HG03139 (cell line): Measurements from ENCODE around the gene HHAT.

ENCODE experiments used
- ATAC-seq: cut with Tn5 transposase; IDR thresholded peaks from one replicate; pipeline ENCODE4 v1.9.1; 2021; ENCODE audit not compliant: unreplicated experiment

Gene HHAT

DNA sequence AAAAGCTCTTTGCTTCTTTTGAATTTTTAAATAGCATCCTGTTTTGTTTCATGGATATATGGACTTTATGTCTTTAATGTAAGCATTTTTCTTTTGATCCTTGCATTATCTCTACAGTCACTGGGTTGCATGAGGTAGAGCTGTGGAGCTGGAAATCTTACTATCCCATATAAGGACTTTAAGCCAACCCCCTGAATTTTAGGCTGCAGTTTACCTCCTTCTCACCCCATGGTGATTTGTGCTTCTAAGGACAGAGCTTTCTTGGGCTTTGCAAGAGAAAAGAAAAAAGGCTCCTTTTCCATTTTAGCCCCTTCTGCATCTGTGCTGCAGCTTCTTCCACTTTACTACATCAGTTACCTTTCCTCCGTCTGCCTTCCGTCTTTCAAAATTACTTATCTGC is 373.8 kb downstream of the HHAT start:
- no peak for ATAC-seq

DNA sequence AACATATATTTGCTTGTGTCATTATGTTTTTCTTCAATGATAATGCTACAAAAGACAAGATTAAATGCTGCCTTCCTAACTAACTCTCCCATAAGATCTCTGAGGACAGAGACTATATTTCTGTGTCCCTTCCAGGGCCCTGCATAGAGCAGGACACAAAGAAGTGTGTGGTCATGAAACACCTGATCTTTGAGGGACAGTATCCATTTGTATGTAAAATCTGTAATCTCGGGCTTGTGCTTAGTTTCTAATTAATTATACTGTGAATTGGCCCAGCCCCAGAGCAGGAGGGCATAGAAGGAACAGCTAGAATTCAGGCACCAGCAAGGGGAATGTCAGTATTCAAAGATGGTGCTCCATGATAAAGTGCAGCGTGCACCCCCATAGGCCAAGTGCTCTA is 374.9 kb downstream of the HHAT start:
- ATAC-seq = no peak

DNA sequence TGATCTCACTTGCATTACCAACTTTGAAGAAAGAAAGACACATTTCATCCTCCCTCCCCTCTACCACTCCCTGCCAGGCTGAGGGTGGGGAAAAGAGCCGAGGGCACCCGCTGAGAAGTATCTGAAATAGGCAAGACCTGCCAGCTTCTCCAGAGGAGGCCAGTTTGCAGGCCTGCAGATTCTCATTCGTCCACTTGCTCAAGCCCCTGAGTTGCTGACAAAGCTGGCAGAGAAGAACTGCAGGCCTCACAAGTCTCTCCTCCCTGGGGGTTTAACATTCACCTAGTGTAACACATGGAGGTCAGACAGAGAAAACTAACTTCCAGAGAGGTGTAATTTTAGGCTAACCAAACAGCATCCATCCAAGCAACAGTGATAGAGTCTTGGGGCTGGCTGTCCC is 376.4 kb downstream of the HHAT start:
- no peak for ATAC-seq

GRCh38 chr1:210706246-210706645 is 377.5 kb downstream of the HHAT start:
- ATAC-seq = no peak

DNA sequence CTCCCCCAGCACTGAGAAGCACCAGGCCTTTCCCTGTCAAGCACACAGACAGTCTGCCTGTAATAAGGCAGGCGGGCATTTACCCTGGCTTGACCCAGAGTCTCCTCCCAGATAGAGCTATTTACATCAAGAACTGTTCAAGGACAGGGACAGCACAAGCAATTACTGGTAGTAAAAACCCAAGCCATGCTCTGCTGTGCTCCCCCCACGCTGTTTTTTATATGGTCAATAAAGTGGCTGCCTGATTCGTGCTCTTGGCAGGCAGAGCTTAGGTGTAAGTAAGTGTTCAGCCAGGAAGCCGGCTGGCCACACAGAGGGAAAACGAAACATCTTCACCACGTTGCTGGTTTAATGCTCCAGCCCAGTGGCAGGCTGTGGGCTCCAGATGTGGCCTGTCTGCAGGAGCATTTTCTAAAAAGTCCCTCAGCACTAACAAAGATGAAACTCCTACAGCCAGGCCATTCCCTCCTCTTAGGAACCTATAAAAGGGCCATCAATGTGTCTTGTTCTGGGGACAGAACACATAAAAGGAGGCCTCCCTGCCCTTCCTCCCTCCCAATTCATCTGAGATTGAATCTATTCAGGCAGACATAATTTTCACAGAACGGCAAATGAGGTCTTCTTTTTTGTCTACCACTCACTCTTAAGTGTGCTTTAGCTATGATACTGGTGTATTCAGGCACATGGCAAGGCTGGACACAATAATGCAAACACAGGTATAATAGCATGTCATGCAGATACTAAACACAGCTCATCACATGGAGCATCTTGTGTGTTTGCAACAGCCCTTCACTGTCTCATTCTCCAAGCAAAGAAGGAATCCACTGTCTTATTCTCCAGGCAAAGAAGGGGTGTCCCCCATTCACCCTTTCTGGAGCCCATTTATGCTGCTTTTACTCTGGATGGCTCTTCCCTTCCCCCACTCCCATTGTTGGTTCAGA is 378.9 kb downstream of the HHAT start:
- no peak for ATAC-seq

DNA sequence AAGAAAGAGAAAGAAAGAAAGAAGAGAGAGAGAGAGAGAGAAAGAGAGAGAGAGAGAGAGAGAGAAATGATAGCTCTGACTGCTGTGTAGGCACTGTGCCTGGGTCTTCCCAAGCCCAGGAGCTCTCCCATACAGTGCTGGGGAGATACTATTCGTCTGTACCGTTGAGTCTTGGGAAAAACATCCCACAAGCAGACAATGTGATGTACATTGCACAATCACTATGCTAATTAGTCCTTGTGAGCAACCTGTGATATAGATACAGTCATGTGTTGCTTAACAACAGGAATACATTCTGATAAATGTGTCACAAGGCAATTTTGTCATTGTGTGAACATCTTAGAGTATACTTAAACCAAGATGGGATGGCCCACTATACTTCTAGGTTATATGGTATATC is 381.0 kb downstream of the HHAT start:
- ATAC-seq = no peak

DNA sequence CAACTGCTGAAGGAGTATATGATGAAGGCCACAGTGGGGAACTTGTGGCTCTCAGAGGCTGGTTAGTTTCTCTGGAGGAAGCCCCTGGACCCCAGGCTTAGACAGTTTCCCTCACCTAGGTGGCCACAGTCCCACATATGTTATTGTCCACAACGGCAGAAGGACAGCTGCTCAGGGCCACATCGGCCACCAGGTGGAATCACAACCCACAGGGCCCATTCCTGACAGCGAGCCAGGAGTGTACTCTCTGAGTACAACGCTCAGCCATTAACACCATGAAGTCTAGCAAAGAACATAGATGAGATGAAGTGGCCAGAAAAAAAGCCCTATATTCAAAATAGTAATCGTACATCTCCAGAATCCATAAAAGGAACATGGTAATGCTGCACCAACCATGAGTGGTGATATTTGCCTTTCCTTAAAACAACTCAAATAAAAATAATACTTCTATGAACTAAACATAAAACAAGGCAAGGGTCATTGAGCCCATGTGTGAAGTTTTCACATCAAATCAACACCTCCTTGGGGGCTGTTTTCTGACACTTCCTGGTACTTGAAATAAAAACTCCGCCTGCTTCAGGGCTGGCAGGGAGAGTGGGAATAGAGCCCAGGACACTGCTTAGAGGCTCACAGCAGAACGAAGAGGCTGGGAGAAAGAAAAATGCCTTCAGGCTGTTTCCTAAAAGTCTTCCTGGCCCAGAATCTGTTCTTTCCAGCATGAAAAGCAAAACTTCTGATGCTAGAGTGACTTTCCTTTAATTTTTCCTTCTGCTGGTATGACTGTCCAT is 383.3 kb downstream of the HHAT start:
- no peak for ATAC-seq

DNA sequence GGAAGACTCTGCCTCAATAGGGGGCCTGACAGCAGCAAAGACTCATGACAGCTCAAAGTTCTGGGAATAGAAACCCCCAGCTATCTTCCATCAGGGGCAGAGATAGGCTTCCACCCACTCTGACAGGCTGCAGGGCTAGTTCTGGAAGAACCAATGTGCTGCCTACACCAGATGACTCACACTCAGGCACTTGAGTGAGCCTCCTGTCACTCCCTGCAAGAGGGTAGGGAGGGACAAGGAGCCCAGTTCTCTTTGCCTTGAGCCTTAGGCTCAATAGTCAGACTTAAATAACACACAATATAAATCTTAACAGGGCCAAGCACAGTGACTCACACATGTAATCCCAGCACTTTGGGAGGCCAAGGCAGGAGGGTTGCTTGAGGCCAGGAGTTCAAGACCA is 386.4 kb downstream of the HHAT start:
- ATAC-seq = no peak

- no peak for ATAC-seq
Measured at GRCh38 chr1:210722410-210723081, 393.8 kb downstream of the HHAT start.

DNA sequence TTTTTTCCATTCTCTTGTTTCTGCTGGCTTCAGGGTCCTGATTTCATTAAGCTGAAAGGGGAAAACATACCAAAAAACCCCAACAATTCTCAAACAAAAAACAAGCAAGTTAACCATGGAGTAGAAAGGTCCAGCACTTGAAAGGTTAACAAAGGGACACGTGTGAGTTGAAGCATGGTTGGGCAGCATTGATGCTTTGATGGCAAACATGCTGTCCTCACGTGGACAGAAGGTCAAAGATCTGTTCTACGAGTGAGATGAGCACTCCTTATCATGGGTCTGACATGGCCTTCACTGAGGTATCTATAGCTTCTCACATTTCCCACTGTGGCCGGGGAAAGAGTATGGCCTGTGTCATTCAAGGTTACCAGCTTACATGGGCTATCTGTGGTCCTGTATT is 394.9 kb downstream of the HHAT start:
- no peak for ATAC-seq

DNA sequence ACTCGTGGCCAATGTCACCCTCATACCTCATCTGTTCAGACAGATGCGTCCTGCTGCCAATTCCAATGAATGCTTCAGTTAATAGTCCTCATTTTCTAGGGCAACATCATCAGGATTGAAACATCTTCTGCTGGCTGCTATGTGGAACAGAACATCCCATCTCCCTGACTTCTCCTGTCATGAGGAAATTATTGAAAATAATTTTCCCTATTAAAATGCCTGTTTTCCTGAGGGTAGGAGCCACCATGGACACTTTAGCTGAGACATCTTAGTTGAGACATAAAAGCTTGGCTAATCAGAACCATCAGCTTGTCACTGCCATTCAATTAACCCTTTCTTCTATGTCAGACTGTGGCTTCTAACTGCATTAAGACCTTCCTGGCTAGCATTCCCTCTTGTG is 396.1 kb downstream of the HHAT start:
- no peak for ATAC-seq
